ENCODE results near the gene DDX42.

Gene DDX42

DNA sequence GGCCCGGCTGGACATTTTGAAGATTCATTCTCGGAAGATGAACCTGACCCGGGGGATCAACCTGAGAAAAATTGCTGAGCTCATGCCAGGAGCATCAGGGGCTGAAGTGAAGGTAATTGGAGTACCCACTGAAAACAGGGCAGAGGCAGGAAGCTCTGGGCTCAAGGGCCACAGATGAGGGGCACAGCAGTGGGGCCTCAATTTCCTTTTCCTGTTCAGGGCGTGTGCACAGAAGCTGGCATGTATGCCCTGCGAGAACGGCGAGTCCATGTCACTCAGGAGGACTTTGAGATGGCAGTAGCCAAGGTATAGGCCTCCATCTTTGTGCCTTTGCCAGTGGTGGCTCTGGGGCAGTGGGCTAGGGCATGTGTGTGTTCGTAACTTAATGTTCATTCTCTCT is 57.5 kb downstream of the DDX42 start:
- H3K4me3 ChIP-seq (ENCODE audit: low read depth, low read length) = no peak overlapping the region
- in situ Hi-C loops (cut with HindIII; ENCODE audit: low sequenced_read_pairs) = no loop called here
- no peak for DNase-seq (ENCODE audit: low read depth)
- TF ChIP-seq, protein P1, sequence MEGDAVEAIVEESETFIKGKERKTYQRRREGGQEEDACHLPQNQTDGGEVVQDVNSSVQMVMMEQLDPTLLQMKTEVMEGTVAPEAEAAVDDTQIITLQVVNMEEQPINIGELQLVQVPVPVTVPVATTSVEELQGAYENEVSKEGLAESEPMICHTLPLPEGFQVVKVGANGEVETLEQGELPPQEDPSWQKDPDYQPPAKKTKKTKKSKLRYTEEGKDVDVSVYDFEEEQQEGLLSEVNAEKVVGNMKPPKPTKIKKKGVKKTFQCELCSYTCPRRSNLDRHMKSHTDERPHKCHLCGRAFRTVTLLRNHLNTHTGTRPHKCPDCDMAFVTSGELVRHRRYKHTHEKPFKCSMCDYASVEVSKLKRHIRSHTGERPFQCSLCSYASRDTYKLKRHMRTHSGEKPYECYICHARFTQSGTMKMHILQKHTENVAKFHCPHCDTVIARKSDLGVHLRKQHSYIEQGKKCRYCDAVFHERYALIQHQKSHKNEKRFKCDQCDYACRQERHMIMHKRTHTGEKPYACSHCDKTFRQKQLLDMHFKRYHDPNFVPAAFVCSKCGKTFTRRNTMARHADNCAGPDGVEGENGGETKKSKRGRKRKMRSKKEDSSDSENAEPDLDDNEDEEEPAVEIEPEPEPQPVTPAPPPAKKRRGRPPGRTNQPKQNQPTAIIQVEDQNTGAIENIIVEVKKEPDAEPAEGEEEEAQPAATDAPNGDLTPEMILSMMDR (IDR thresholded peaks at IDR 0.05; ENCODE audit: low read depth, low read length, missing control alignments) = no peak

- in situ Hi-C loops (cut with HindIII; ENCODE audit: low sequenced_read_pairs) = no loop called here
- no peak for DNase-seq (ENCODE audit: low read depth)
- TF ChIP-seq, protein P1 (IDR thresholded peaks at IDR 0.05; ENCODE audit: low read depth, low read length, missing control alignments) = no peak
- H3K4me3 ChIP-seq (ENCODE audit: low read depth, low read length) = no peak overlapping the region
These were observed 58.0 kb downstream of the DDX42 start for GRCh38 chr17:63832014-63832413.

- no peak for DNase-seq (ENCODE audit: low read depth)
- in situ Hi-C loops (cut with HindIII; ENCODE audit: low sequenced_read_pairs) = no loop called here
These were observed 58.5 kb downstream of the DDX42 start for GRCh38 chr17:63832455-63832854.

DNA sequence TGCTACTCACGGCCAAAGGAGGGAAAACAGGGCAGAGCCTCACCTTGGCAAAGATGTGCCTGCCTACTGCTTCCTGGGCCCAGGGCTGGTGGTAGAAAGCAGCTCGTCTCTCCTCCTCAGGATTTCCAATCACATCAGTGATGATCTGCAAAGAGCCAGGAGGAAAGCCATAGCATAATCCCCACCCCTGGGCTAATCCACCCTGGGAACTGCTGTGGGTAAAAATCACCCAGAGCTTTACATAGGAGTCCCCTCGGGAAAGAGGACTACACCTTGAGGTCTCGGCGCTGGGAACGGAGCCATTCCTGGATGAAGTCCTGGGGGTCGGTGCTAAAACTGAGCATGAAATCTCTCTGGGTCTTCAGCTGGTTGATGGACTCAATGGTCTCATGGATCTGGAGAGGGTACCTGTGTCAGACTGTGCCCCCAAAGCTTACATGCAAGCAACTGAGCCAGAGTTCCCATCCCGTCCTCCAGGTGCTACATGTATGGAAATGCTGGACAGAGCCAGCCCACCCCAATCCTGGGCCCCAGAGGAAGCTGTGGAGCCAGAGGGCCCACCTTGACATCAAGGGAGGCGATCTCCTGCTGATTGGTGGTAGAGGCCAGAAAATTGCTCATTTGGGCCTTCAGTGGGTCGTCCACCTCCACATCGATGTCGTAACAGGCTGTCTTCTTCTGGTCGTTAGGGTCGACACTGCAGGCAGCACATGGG is 59.2 kb downstream of the DDX42 start:
- in situ Hi-C loops (cut with HindIII; ENCODE audit: low sequenced_read_pairs) = no loop called here
- no peak for DNase-seq (ENCODE audit: low read depth)
- TF ChIP-seq, protein P1 (IDR thresholded peaks at IDR 0.05; ENCODE audit: low read depth, low read length, missing control alignments) = no peak
- no peak overlapping the region for H3K4me3 ChIP-seq (ENCODE audit: low read depth, low read length)

More at GRCh38 chr17:63832455-63832854, 58.5 kb downstream of the DDX42 start:
- no peak overlapping the region for H3K4me3 ChIP-seq (ENCODE audit: low read depth, low read length)
- TF ChIP-seq, protein P1 (IDR thresholded peaks at IDR 0.05; ENCODE audit: low read depth, low read length, missing control alignments) = no peak

GRCh38 chr17:63833741-63834373 is 59.9 kb downstream of the DDX42 start:
- in situ Hi-C loops (cut with HindIII; ENCODE audit: low sequenced_read_pairs) = no loop called here
- DNase-seq (ENCODE audit: low read depth) = no peak
- TF ChIP-seq, protein P1 (IDR thresholded peaks at IDR 0.05; ENCODE audit: low read depth, low read length, missing control alignments) = no peak
- H3K4me3 ChIP-seq (ENCODE audit: low read depth, low read length) = no peak overlapping the region

DNA sequence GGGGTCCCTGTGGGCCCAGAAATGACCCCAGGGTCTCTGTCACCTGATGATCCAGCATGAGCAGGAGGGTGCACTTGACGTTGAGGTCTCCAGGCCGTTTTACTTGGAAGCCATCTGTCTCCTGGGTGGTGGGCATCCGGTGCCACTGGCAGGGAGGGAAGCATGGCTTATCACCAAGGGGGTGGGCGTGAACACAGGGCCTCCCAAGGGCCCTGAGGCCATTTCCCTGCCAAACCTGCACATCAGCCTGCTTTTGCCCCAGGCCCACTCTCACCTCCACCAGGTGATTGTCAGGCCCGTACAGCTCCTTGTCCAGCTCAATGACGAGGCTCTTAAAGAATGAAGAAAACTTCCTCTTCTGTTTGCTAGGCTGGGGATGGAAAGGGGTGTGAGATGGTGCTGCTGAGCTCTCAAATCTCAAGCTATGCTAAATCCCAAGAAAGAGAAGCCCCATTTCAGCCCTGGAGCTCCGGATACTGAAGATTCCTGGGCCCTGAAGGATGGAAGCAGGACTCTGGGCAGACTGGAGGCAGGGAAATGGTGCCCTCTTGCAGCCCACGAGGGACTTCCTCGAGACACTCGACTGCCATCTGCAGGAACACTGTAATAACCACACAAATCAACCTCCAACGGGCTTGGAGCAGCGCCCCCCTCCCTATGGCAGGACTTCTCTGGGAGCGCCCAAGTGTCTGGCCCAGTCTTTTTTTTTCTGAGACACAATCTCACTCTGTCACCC is 60.6 kb downstream of the DDX42 start:
- DNase-seq (ENCODE audit: low read depth) = no peak
- in situ Hi-C loops (cut with HindIII; ENCODE audit: low sequenced_read_pairs) = no loop called here
- TF ChIP-seq, protein P1 (IDR thresholded peaks at IDR 0.05; ENCODE audit: low read depth, low read length, missing control alignments) = peak; percentile 51
- H3K4me3 ChIP-seq (ENCODE audit: low read depth, low read length) = no peak overlapping the region

All from astrocyte of the cerebellum (primary cell).